ENCODE measurements around the gene BTC. TPM values are rescaled to one million over a fixed set of nuclear protein-coding genes. Genes with fewer than 3 reads are reported as not detected.

The BTC gene
- total RNA-seq, 1 donor from 2014 or later = 0.13 TPM

DNA sequence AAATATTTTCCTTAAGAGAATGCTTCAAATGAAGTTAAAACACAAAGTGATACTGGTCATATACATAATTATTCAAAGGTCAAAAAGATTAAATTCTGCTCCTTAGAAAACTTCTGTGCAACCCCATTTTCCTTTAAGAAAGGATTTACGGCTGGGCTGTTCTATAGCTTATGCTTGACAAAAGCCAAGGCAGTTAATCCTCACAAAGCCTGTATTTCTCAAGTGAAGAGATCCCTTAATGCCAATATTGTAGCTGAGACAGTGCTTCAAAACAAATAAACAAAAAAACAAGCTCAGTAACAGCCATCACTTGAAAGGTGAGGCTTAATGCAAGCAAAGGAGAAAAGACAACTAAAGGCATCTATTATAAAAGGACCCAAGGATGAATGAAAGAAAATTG, 42.5 kb downstream of the BTC start:
- TF ChIP-seq, protein P1, sequence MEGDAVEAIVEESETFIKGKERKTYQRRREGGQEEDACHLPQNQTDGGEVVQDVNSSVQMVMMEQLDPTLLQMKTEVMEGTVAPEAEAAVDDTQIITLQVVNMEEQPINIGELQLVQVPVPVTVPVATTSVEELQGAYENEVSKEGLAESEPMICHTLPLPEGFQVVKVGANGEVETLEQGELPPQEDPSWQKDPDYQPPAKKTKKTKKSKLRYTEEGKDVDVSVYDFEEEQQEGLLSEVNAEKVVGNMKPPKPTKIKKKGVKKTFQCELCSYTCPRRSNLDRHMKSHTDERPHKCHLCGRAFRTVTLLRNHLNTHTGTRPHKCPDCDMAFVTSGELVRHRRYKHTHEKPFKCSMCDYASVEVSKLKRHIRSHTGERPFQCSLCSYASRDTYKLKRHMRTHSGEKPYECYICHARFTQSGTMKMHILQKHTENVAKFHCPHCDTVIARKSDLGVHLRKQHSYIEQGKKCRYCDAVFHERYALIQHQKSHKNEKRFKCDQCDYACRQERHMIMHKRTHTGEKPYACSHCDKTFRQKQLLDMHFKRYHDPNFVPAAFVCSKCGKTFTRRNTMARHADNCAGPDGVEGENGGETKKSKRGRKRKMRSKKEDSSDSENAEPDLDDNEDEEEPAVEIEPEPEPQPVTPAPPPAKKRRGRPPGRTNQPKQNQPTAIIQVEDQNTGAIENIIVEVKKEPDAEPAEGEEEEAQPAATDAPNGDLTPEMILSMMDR (IDR thresholded peaks at IDR 0.05; ENCODE audit: unreplicated experiment) = no peak
- H3K36me3 Mint-ChIP-seq (ENCODE audit: low read depth, unreplicated experiment) = no peaks in the 10 kb centered on the region

DNA sequence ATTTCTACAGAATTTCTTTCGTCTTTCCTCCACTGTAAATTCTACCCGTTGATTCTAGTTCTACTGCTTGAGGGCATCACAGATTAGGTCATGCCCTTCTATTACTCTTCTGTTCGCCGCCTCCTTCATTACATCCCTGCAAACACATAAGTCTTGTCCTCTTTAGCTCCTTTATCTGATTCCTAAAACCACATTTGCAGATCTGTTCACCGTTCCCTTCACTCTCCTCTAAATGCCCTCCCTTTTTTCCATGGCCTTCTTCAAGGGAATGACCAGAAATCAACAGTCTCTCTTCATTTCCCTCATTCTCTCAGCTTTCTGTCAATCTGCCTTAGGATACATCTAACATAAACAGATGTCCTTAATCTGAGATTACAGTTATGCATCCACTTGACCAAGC, 43.1 kb downstream of the BTC start:
- DNase-seq (ENCODE audit: low spot score) = no peak
- Mint-ChIP-seq H3K4me3 (ENCODE audit: unreplicated experiment) (no peak overlapping the region), H3K27ac (ENCODE audit: unreplicated experiment) (no peak overlapping the region), H3K27me3 (ENCODE audit: unreplicated experiment) (no peaks in the 10 kb centered on the region), H3K4me1 (ENCODE audit: unreplicated experiment) (no peaks in the 10 kb centered on the region), H3K9me3 (ENCODE audit: unreplicated experiment) (no peaks in the 10 kb centered on the region), H3K36me3 (ENCODE audit: low read depth, unreplicated experiment) (no peaks in the 10 kb centered on the region)
- TF ChIP-seq, protein P1 (IDR thresholded peaks at IDR 0.05; ENCODE audit: unreplicated experiment) = no peak

More for the DNA sequence above, 42.5 kb downstream of the BTC start:
- Mint-ChIP-seq H3K4me1 (ENCODE audit: unreplicated experiment) (no peaks in the 10 kb centered on the region), H3K27ac (ENCODE audit: unreplicated experiment) (no peak overlapping the region), H3K4me3 (ENCODE audit: unreplicated experiment) (no peak overlapping the region), H3K27me3 (ENCODE audit: unreplicated experiment) (no peaks in the 10 kb centered on the region), H3K9me3 (ENCODE audit: unreplicated experiment) (no peaks in the 10 kb centered on the region)
- DNase-seq (ENCODE audit: low spot score) = no peak

DNA sequence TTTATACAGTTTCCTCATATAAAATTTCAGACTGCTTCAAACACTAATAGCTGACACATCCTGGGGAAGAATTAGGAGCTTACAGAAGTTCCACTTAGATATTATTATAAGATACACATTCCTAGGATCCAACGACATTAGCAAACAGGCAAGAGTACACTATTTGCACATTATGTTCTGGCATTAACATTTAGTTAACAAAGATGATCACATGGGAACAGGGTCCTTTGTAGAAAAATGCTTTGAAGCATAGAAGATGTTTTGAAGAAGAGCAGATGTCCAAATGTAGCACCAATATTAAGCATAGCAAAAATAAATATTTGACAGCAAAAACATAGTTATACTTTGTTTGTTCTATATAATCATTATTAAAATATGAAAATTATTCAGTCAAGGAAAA, 52.1 kb downstream of the BTC start:
- H3K9me3 Mint-ChIP-seq (ENCODE audit: unreplicated experiment) = no peaks in the 10 kb centered on the region
- no peak overlapping the region for H3K27ac Mint-ChIP-seq (ENCODE audit: unreplicated experiment)
- H3K4me1 Mint-ChIP-seq (ENCODE audit: unreplicated experiment) = no peaks in the 10 kb centered on the region
- TF ChIP-seq, protein P1 (IDR thresholded peaks at IDR 0.05; ENCODE audit: unreplicated experiment) = no peak
- no peaks in the 10 kb centered on the region for H3K27me3 Mint-ChIP-seq (ENCODE audit: unreplicated experiment)
- DNase-seq (ENCODE audit: low spot score) = no peak
- H3K4me3 Mint-ChIP-seq (ENCODE audit: unreplicated experiment) = no peak overlapping the region
- H3K36me3 Mint-ChIP-seq (ENCODE audit: low read depth, unreplicated experiment) = no peaks in the 10 kb centered on the region

DNA sequence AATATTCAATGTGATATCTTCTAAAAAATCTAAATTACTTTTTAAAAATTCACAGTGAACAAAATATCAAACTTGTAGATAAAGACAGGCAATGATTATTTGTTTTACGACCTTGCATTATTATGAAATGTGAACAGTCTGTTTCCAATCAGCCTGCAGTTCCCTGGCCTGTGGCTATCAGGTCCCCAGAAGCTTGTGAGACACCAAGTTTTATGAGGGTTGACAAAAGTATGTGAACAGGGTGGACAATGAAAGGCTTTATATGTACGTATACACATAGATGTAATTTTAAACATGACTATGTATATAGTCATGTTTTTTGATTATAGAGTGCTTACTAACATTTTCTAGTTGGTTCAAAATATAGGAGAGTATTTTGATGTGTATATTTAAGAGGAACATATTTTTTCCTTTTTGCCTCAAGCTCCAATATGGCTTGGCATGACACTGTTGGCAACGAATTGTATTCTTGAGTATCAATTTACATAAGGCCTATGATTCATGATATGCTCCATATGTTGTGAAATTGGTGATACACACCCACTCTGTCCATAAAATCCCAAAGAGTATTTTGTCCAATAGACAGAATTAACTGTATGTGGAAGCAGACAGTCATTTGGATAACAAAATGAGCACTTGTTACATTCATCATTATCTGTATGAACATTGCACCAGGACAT, 55.7 kb downstream of the BTC start:
- TF ChIP-seq, protein P1 (IDR thresholded peaks at IDR 0.05; ENCODE audit: unreplicated experiment) = no peak
- Mint-ChIP-seq H3K36me3 (ENCODE audit: low read depth, unreplicated experiment) (no peaks in the 10 kb centered on the region), H3K27ac (ENCODE audit: unreplicated experiment) (no peak overlapping the region)

DNA sequence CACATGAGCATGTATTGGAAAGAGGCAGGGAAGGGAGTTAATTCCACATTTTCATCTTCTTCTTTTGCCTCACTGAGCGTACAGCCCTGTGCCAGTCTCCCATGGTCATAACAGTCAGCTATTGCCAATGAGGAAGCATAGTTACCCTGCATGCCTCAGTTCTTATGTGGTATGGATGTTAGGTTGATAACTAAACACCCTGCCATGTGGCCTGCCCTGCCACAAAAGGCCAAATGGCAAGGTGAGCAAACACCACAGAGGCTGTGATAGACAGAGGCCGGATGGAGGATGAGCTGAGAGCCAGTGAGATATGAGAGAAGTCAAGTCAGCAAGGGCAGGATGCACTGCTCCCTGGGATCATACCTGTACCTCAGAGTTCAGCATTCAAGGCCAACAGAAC, 59.3 kb downstream of the BTC start:
- no peaks in the 10 kb centered on the region for H3K36me3 Mint-ChIP-seq (ENCODE audit: low read depth, unreplicated experiment)

More for the DNA sequence above, 55.7 kb downstream of the BTC start:
- DNase-seq (ENCODE audit: low spot score) = no peak
- H3K27me3 Mint-ChIP-seq (ENCODE audit: unreplicated experiment) = no peaks in the 10 kb centered on the region
- no peaks in the 10 kb centered on the region for H3K4me1 Mint-ChIP-seq (ENCODE audit: unreplicated experiment)
- H3K4me3 Mint-ChIP-seq (ENCODE audit: unreplicated experiment) = no peak overlapping the region
- H3K9me3 Mint-ChIP-seq (ENCODE audit: unreplicated experiment) = no peaks in the 10 kb centered on the region

More for the DNA sequence above, 59.3 kb downstream of the BTC start:
- Mint-ChIP-seq H3K4me1 (ENCODE audit: unreplicated experiment) (no peaks in the 10 kb centered on the region), H3K9me3 (ENCODE audit: unreplicated experiment) (no peaks in the 10 kb centered on the region), H3K4me3 (ENCODE audit: unreplicated experiment) (no peak overlapping the region), H3K27me3 (ENCODE audit: unreplicated experiment) (no peaks in the 10 kb centered on the region), H3K27ac (ENCODE audit: unreplicated experiment) (no peak overlapping the region)
- no peak for DNase-seq (ENCODE audit: low spot score)
- TF ChIP-seq, protein P1 (IDR thresholded peaks at IDR 0.05; ENCODE audit: unreplicated experiment) = no peak
